ENCODE results near the gene GSDME.

- no peak for TF ChIP-seq USF2 (IDR thresholded peaks at IDR 0.05)
- TF ChIP-seq CTCF (IDR thresholded peaks at IDR 0.05): no peak
- no peak for TF ChIP-seq SMC3 (IDR thresholded peaks at IDR 0.05)
- TF ChIP-seq NR3C1 (IDR thresholded peaks at IDR 0.05): no peak
- TF ChIP-seq PHF8 (IDR thresholded peaks at IDR 0.05; ENCODE audit: borderline replicate concordance, low read depth): no peak
- TF ChIP-seq POLR2A (IDR thresholded peaks at IDR 0.05; ENCODE audit: low read length): no peak
- TF ChIP-seq HEYL (CRISPR knock-in tag; IDR thresholded peaks at IDR 0.05): no peak
- TF ChIP-seq CEBPB (IDR thresholded peaks at IDR 0.05): no peak
- TF ChIP-seq CHD2 (IDR thresholded peaks at IDR 0.05; ENCODE audit: low read length, partially characterized antibody): no peak
- TF ChIP-seq RCOR1 (IDR thresholded peaks at IDR 0.05; ENCODE audit: low read depth, low read length): no peak
- TF ChIP-seq MAFK (IDR thresholded peaks at IDR 0.05; ENCODE audit: partially characterized antibody): no peak
Observed at GRCh38 chr7:24727154-24728120, 29.8 kb downstream of the GSDME start.
